Measurements from ENCODE around the gene CCSER1.

The CCSER1 gene

DNA sequence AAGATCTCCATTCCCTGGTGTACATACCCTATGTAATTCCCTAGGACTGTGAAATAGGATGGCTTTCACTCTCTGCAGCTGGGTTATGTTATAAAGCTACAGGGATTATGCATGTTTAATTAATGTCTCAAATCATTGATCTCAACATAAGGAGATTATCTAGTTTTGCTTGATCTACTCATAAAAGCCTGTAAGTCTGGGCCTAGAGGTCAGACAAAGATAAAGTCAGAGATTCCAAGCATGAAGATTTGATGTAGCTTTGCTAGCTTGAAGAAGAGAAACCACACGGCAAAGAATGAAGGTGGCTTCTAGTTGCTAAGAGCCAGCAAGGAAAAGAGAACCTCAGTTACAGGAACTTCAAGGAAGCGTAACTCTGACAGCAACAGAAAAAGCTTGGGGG lies 456.9 kb downstream of the CCSER1 start:
- no peak overlapping the region for H3K9ac ChIP-seq (ENCODE audit: low read depth, low read length)
- H3K4me3 ChIP-seq (ENCODE audit: low read length), result no peak overlapping the region
- H3K4me1 ChIP-seq (ENCODE audit: insufficient read depth, low read length), result peaks cover 19% of the 10 kb centered on the region; the same call in 1 of the 2 replicates
- no peaks in the 10 kb centered on the region for H3K27me3 ChIP-seq (ENCODE audit: insufficient read depth, low read length)
- no peak overlapping the region for H3K27ac ChIP-seq (ENCODE audit: low read length)
- H3K9me3 ChIP-seq (ENCODE audit: insufficient read depth, low read depth, low read length), result no peaks in the 10 kb centered on the region
- no peaks in the 10 kb centered on the region for H3K36me3 ChIP-seq (ENCODE audit: insufficient read depth, low read depth, low read length)

DNA sequence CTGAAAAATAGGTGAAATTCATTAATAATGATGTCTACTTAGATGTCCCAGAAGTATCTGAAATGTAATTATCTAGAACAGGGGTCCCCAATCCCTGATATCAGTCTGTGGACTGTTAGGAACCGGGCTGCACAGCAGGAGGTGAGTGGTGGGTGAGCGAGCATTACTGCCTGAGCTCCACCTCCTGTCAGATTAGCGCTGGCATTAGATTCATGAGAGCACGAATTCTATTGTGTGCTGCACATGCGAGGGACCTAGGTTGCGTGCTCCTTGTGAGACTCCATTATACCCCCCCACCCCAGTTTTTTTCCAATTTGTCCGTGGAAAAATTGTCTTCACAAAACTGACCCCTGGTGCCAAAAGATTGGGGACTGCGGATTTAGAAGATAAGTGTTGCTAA lies 458.8 kb downstream of the CCSER1 start:
- H3K9me3 ChIP-seq (ENCODE audit: insufficient read depth, low read depth, low read length), result no peaks in the 10 kb centered on the region
- no peaks in the 10 kb centered on the region for H3K36me3 ChIP-seq (ENCODE audit: insufficient read depth, low read depth, low read length)
- H3K27me3 ChIP-seq (ENCODE audit: insufficient read depth, low read length), result no peaks in the 10 kb centered on the region
- no peak overlapping the region for H3K27ac ChIP-seq (ENCODE audit: low read length)
- H3K4me3 ChIP-seq (ENCODE audit: low read length), result no peak overlapping the region
- H3K4me1 ChIP-seq (ENCODE audit: insufficient read depth, low read length), result peaks cover 15% of the 10 kb centered on the region; the same call in 1 of the 2 replicates
- H3K9ac ChIP-seq (ENCODE audit: low read depth, low read length), result no peak overlapping the region

GRCh38 chr4:90586799-90587198 lies 459.6 kb downstream of the CCSER1 start:
- H3K27me3 ChIP-seq (ENCODE audit: insufficient read depth, low read length), result no peaks in the 10 kb centered on the region
- H3K36me3 ChIP-seq (ENCODE audit: insufficient read depth, low read depth, low read length), result no peaks in the 10 kb centered on the region
- no peak overlapping the region for H3K27ac ChIP-seq (ENCODE audit: low read length)
- H3K4me1 ChIP-seq (ENCODE audit: insufficient read depth, low read length), result peaks cover 8% of the 10 kb centered on the region; the same call in 1 of the 2 replicates
- H3K9me3 ChIP-seq (ENCODE audit: insufficient read depth, low read depth, low read length), result no peaks in the 10 kb centered on the region
- H3K9ac ChIP-seq (ENCODE audit: low read depth, low read length), result no peak overlapping the region
- no peak overlapping the region for H3K4me3 ChIP-seq (ENCODE audit: low read length)

DNA sequence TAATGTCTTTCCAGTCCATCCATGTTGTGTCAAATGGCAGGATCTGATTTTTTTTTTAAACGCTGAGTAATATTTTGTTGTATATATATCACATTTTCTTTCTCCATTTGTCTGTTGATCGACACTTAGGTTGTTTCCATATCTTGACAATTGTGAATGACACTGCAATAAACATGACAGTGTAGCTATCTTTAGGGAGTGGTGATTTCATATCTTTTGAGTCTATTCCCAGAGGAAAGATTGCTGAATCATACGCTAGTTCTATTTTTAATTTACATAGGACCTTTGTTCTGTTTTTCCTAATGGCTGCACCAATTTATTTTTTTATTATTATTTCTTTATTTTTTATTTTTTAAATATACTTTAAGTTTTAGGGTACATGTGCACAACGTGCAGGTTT lies 470.7 kb downstream of the CCSER1 start:
- Histone ChIP-seq H3K36me3 (ENCODE audit: insufficient read depth, low read depth, low read length) (no peaks in the 10 kb centered on the region), H3K4me3 (ENCODE audit: low read length) (no peak overlapping the region), H3K4me1 (ENCODE audit: insufficient read depth, low read length) (no peaks in the 10 kb centered on the region), H3K9me3 (ENCODE audit: insufficient read depth, low read depth, low read length) (no peaks in the 10 kb centered on the region), H3K27me3 (ENCODE audit: insufficient read depth, low read length) (no peaks in the 10 kb centered on the region), H3K27ac (ENCODE audit: low read length) (no peak overlapping the region), H3K9ac (ENCODE audit: low read depth, low read length) (no peak overlapping the region)

GRCh38 chr4:90598741-90599140 lies 471.5 kb downstream of the CCSER1 start:
- Histone ChIP-seq H3K27ac (ENCODE audit: low read length) (no peak overlapping the region), H3K4me1 (ENCODE audit: insufficient read depth, low read length) (no peaks in the 10 kb centered on the region), H3K9ac (ENCODE audit: low read depth, low read length) (no peak overlapping the region), H3K27me3 (ENCODE audit: insufficient read depth, low read length) (no peaks in the 10 kb centered on the region), H3K36me3 (ENCODE audit: insufficient read depth, low read depth, low read length) (no peaks in the 10 kb centered on the region), H3K9me3 (ENCODE audit: insufficient read depth, low read depth, low read length) (no peaks in the 10 kb centered on the region), H3K4me3 (ENCODE audit: low read length) (no peak overlapping the region)

DNA sequence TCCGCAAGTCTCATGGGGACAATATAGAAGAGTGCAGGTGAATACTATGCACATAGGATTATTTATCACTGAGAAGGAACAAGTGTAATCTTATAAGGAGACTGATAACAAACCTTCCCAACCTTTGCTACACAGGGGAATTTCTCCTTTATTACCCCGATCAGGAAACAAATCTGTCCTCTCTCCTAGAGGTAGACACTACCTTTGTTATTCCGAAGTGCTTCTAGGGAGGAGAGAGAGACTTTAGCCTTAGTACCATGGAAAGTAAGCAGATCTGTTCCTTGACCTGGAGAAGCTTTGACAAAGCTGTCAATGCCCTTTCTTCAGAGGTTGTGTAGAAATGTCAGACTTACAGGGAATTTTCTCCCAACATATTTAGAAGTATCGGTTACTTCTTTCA lies 475.5 kb downstream of the CCSER1 start:
- Histone ChIP-seq H3K27ac (ENCODE audit: low read length) (no peak overlapping the region), H3K4me3 (ENCODE audit: low read length) (no peak overlapping the region), H3K4me1 (ENCODE audit: insufficient read depth, low read length) (no peaks in the 10 kb centered on the region), H3K9ac (ENCODE audit: low read depth, low read length) (no peak overlapping the region), H3K27me3 (ENCODE audit: insufficient read depth, low read length) (no peaks in the 10 kb centered on the region), H3K36me3 (ENCODE audit: insufficient read depth, low read depth, low read length) (no peaks in the 10 kb centered on the region), H3K9me3 (ENCODE audit: insufficient read depth, low read depth, low read length) (no peaks in the 10 kb centered on the region)

DNA sequence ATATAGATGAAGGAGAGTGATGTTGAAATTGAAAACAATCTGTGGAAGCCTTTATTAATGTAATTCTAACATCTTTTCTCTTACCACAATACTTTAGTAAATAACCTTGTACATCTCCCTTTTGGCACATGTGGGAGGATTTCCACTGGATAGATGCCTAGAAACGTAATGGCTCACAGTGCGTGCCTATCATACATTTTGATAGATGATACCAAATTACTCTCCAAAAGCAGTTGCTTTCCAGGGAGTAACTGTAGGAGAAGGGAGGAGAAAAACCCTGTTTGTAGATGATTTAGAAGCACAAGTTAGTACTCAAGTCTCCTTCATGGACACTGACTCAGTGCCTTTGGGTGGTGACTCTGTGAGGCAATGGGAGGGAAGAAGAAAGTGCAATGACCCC lies 476.3 kb downstream of the CCSER1 start:
- Histone ChIP-seq H3K4me3 (ENCODE audit: low read length) (no peak overlapping the region), H3K27ac (ENCODE audit: low read length) (no peak overlapping the region), H3K36me3 (ENCODE audit: insufficient read depth, low read depth, low read length) (no peaks in the 10 kb centered on the region), H3K9ac (ENCODE audit: low read depth, low read length) (no peak overlapping the region), H3K4me1 (ENCODE audit: insufficient read depth, low read length) (no peaks in the 10 kb centered on the region), H3K9me3 (ENCODE audit: insufficient read depth, low read depth, low read length) (no peaks in the 10 kb centered on the region), H3K27me3 (ENCODE audit: insufficient read depth, low read length) (no peaks in the 10 kb centered on the region)

GRCh38 chr4:90606781-90607180 lies 479.6 kb downstream of the CCSER1 start:
- Histone ChIP-seq H3K36me3 (ENCODE audit: insufficient read depth, low read depth, low read length) (no peaks in the 10 kb centered on the region), H3K27ac (ENCODE audit: low read length) (no peak overlapping the region), H3K4me1 (ENCODE audit: insufficient read depth, low read length) (no peaks in the 10 kb centered on the region), H3K9ac (ENCODE audit: low read depth, low read length) (no peak overlapping the region), H3K27me3 (ENCODE audit: insufficient read depth, low read length) (no peaks in the 10 kb centered on the region), H3K4me3 (ENCODE audit: low read length) (no peak overlapping the region), H3K9me3 (ENCODE audit: insufficient read depth, low read depth, low read length) (no peaks in the 10 kb centered on the region)

DNA sequence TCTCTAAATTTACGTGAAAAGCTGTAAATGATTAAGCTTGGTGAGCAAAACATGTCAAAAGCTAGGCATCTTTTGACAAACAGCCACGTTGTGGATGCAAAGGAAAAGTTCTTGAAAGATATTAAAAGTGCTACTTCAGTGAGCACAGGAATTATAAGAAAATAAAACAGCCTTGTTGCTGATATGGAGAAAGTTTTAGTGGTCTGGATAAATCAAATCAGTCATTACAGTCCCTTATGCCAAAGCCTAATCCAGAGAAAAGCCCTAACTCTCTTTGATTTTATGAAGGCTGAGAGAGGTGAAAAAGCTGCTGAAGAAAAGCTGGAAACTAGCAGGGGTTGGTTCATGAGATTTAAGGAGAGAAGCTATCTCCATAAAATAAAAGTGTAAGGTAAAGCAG lies 487.2 kb downstream of the CCSER1 start:
- H3K9me3 ChIP-seq (ENCODE audit: insufficient read depth, low read depth, low read length), result no peaks in the 10 kb centered on the region
- H3K27ac ChIP-seq (ENCODE audit: low read length), result no peak overlapping the region
- no peaks in the 10 kb centered on the region; the same call in 1 of the 2 replicates for H3K4me1 ChIP-seq (ENCODE audit: insufficient read depth, low read length)
- no peaks in the 10 kb centered on the region for H3K27me3 ChIP-seq (ENCODE audit: insufficient read depth, low read length)
- no peaks in the 10 kb centered on the region for H3K36me3 ChIP-seq (ENCODE audit: insufficient read depth, low read depth, low read length)
- no peak overlapping the region for H3K4me3 ChIP-seq (ENCODE audit: low read length)
- H3K9ac ChIP-seq (ENCODE audit: low read depth, low read length), result no peak overlapping the region

GRCh38 chr4:90621080-90621479 lies 493.9 kb downstream of the CCSER1 start:
- no peaks in the 10 kb centered on the region for H3K27me3 ChIP-seq (ENCODE audit: insufficient read depth, low read length)
- H3K36me3 ChIP-seq (ENCODE audit: insufficient read depth, low read depth, low read length), result no peaks in the 10 kb centered on the region
- H3K9ac ChIP-seq (ENCODE audit: low read depth, low read length), result no peak overlapping the region
- no peaks in the 10 kb centered on the region for H3K9me3 ChIP-seq (ENCODE audit: insufficient read depth, low read depth, low read length)
- no peak overlapping the region for H3K4me3 ChIP-seq (ENCODE audit: low read length)
- peaks cover 5% of the 10 kb centered on the region for H3K4me1 ChIP-seq (ENCODE audit: insufficient read depth, low read length)
- H3K27ac ChIP-seq (ENCODE audit: low read length), result no peak overlapping the region

- Histone ChIP-seq H3K27me3 (ENCODE audit: insufficient read depth, low read length) (no peaks in the 10 kb centered on the region), H3K4me1 (ENCODE audit: insufficient read depth, low read length) (peaks cover 5% of the 10 kb centered on the region), H3K9me3 (ENCODE audit: insufficient read depth, low read depth, low read length) (no peaks in the 10 kb centered on the region), H3K9ac (ENCODE audit: low read depth, low read length) (no peak overlapping the region), H3K27ac (ENCODE audit: low read length) (no peak overlapping the region), H3K4me3 (ENCODE audit: low read length) (no peak overlapping the region), H3K36me3 (ENCODE audit: insufficient read depth, low read depth, low read length) (no peaks in the 10 kb centered on the region)
Measured at GRCh38 chr4:90624781-90625180, 497.6 kb downstream of the CCSER1 start.

GRCh38 chr4:90641861-90642599 lies 514.8 kb downstream of the CCSER1 start:
- H3K9ac ChIP-seq (ENCODE audit: low read depth, low read length), result no peak overlapping the region
- no peaks in the 10 kb centered on the region for H3K27me3 ChIP-seq (ENCODE audit: insufficient read depth, low read length)
- no peaks in the 10 kb centered on the region for H3K36me3 ChIP-seq (ENCODE audit: insufficient read depth, low read depth, low read length)
- H3K9me3 ChIP-seq (ENCODE audit: insufficient read depth, low read depth, low read length), result no peaks in the 10 kb centered on the region
- no peaks in the 10 kb centered on the region; the same call in 1 of the 2 replicates for H3K4me1 ChIP-seq (ENCODE audit: insufficient read depth, low read length)
- no peak overlapping the region for H3K27ac ChIP-seq (ENCODE audit: low read length)
- H3K4me3 ChIP-seq (ENCODE audit: low read length), result no peak overlapping the region

All from iPS-20b (cell line).